C4-2B (cell line): Measurements from ENCODE around the gene MIEF1.

Experiments used
- H3K27ac ChIP-seq: fragments of 450-650 bp; 2 replicates; pipeline ENCODE4 v1.5.1; 2017
- CTCF ChIP-seq: fragments of 450-650 bp; conservative IDR thresholded peaks from 2 replicates; pipeline ENCODE4 v1.5.1; 2017; ENCODE audit warnings: mild to moderate bottlenecking
- ZFX ChIP-seq: fragments of 450-650 bp; IDR thresholded peaks from 2 replicates; pipeline ENCODE4 v1.6.1; 2017

The MIEF1 gene

GRCh38 chr22:39472570-39473556 lies 29.2 kb upstream of the MIEF1 start:
- TF ChIP-seq ZFX = no peak
- no peak for TF ChIP-seq CTCF
- no peak overlapping the region for H3K27ac ChIP-seq

GRCh38 chr22:39473851-39474250 lies 28.2 kb upstream of the MIEF1 start:
- TF ChIP-seq CTCF = no peak
- no peak for TF ChIP-seq ZFX
- no peak overlapping the region for H3K27ac ChIP-seq

- TF ChIP-seq ZFX = no peak
- no peak for TF ChIP-seq CTCF
- H3K27ac ChIP-seq = no peak overlapping the region
Measured at GRCh38 chr22:39474351-39475111, 27.6 kb upstream of the MIEF1 start.

- no peak overlapping the region for H3K27ac ChIP-seq
- no peak for TF ChIP-seq CTCF
- TF ChIP-seq ZFX = no peak
Measured at GRCh38 chr22:39475337-39475736, 26.8 kb upstream of the MIEF1 start.

- TF ChIP-seq CTCF (no peak), ZFX (no peak)
- H3K27ac ChIP-seq = no peak overlapping the region
Measured at GRCh38 chr22:39475902-39476301, 26.2 kb upstream of the MIEF1 start.

- TF ChIP-seq CTCF = no peak
- TF ChIP-seq ZFX = no peak
- H3K27ac ChIP-seq = no peak overlapping the region
Measured at GRCh38 chr22:39476664-39477063, 25.4 kb upstream of the MIEF1 start.

- H3K27ac ChIP-seq = no peak overlapping the region
- TF ChIP-seq ZFX = no peak
- no peak for TF ChIP-seq CTCF
Measured at GRCh38 chr22:39477542-39477941, 24.5 kb upstream of the MIEF1 start.
